Natural killer cell (primary cell): Measurements from ENCODE around the gene UST. TPM values are rescaled to one million over a fixed set of nuclear protein-coding genes. Genes with fewer than 3 reads are reported as not detected.
"Not testable (repeated sequence)": the region's sequence is repeated elsewhere in the genome, so short reads cannot be mapped to it uniquely, and the experiment has no call there.

ENCODE experiments used
- ATAC-seq, 3 donors: fragments of 150-1000 bp in 2 of 3; fragments of 200-7000 bp in 1 of 3; cut with Tn5 transposase; 1 replicate in 1 of 3; 2 replicates in 2 of 3; pipeline ENCODE4 v1.10.0; 2021; ENCODE audit warnings: mild to moderate bottlenecking in 2 of 3, moderate library complexity in 2 of 3
- DNase-seq, 2 donors: peaks; one replicate each; pipeline versions ENCODE4 v3.0.0 to v3.0.0-alpha.2; 2013 to 2021; ENCODE audit warnings: mixed read lengths in 1 of 2
- H3K27ac ChIP-seq: one replicate; pipeline ENCODE4 v1.5.1; 2013; ENCODE audit warnings: mild to moderate bottlenecking, low read length
- H3K27me3 ChIP-seq: one replicate; pipeline ENCODE4 v1.6.1; 2013; ENCODE audit warnings: low read length; ENCODE audit not compliant: control insufficient read depth, insufficient read depth
- H3K36me3 ChIP-seq: one replicate; pipeline ENCODE4 v1.6.1; 2013; ENCODE audit warnings: low read length; ENCODE audit not compliant: control insufficient read depth, insufficient read depth
- H3K4me1 ChIP-seq: one replicate; pipeline ENCODE4 v1.6.1; 2013; ENCODE audit warnings: low read length; ENCODE audit not compliant: control insufficient read depth, insufficient read depth
- H3K4me3 ChIP-seq: one replicate; pipeline ENCODE4 v1.5.1; 2013; ENCODE audit warnings: low read length
- H3K9me3 ChIP-seq: one replicate; pipeline ENCODE4 v1.6.1; 2013; ENCODE audit warnings: low read length; ENCODE audit not compliant: control insufficient read depth, insufficient read depth
- H3K27ac Mint-ChIP-seq, 2 donors: one replicate each; pipeline ENCODE4 v1.8.0; 2022; ENCODE audit warnings: mild to moderate bottlenecking in 2 of 2, mixed read lengths in 2 of 2, moderate library complexity in 1 of 2
- H3K27me3 Mint-ChIP-seq, 2 donors: one replicate each; pipeline ENCODE4 v1.8.0; 2022; ENCODE audit warnings: low read depth in 2 of 2, mixed read lengths in 2 of 2
- H3K36me3 Mint-ChIP-seq: one replicate; pipeline ENCODE4 v1.8.0; 2022; ENCODE audit warnings: mixed read lengths
- H3K4me1 Mint-ChIP-seq, 2 donors: one replicate each; pipeline ENCODE4 v1.8.0; 2022; ENCODE audit warnings: mixed read lengths in 2 of 2
- H3K4me3 Mint-ChIP-seq: one replicate; pipeline ENCODE4 v1.8.0; 2022; ENCODE audit warnings: mild to moderate bottlenecking, moderate library complexity, mixed read lengths
- H3K9me3 Mint-ChIP-seq, 2 donors: one replicate each; pipeline ENCODE4 v1.8.0; 2022; ENCODE audit warnings: mixed read lengths in 2 of 2
- CTCF ChIP-seq: fragments of 200-600 bp; IDR thresholded peaks from one replicate; pipeline ENCODE4 v1.8.0; 2022; ENCODE audit warnings: antibody characterized with exemption
- WGBS: methylation state at CpG from one replicate; pipeline ENCODE4 v1.1.7; 2013; ENCODE audit warnings: missing lambda C conversion rate; ENCODE audit not compliant: insufficient coverage; 5-methylcytosine and 5-hydroxymethylcytosine counted together
- intact Hi-C: fragments of 100-400 bp; cut with micrococcal nuclease; formaldehyde crosslinking; loops from one replicate; pipeline ENCODE4 v1.14.2; 2022
- total RNA-seq, 4 donors: library from RNA; stranded (reverse); fragments of 120-200 nt in 1 of 4; gene quantifications; one replicate each; pipeline versions ENCODE4 v1.2.3 to v1.2.4, GENCODE V29; 2013 to 2022

UST gene
- total RNA-seq, 3 donors from 2014 or later (not counting 1 experiment from before 2014, with no cell fraction given), result 6.3 to 11.9 (median 10.6) TPM

- TF ChIP-seq CTCF, result no peak
- intact Hi-C loops, result no loop called here
Observed at GRCh38 chr6:149033454-149033853, 286.6 kb downstream of the UST start.

DNA sequence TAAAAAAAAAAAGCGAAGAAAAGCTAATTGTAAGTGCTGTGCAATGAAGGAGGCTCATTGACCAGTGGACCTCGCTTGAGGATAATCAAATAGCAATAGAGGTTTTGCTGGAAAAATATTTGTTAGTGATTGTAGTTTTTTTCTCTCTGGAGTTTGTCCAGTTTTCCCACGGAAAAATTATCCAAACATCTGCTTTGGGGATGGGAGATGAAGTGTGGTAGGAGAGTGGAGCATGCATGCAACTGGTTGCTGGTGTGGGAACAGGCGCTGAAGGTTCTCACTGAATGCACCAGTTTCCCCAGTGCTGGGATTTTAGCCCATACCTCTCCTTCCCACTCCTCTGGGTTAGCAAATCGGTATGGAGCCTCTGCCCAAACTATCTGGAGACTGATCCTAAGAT lies 288.9 kb downstream of the UST start:
- no peak for TF ChIP-seq CTCF
- Histone ChIP-seq H3K27me3 (no peaks in the 10 kb centered on the region), H3K27ac (no peak overlapping the region), H3K9me3 (no peaks in the 10 kb centered on the region), H3K4me3 (no peak overlapping the region), H3K36me3 (no peaks in the 10 kb centered on the region), H3K4me1 (peaks cover 13% of the 10 kb centered on the region)
- no peaks in the 10 kb centered on the region for H3K36me3 Mint-ChIP-seq
- H3K4me1 Mint-ChIP-seq, result peaks cover 0 to 6% of the 10 kb centered on the region in 2 donors
- no peak for ATAC-seq
- DNase-seq, result no peak
- H3K9me3 Mint-ChIP-seq, result no peaks in the 10 kb centered on the region
- WGBS, result 78% methylated on average over 5 of the region's 5 CpGs
- H3K4me3 Mint-ChIP-seq, result no peak overlapping the region
- H3K27ac Mint-ChIP-seq, result no peak overlapping the region
- intact Hi-C loops, result no loop called here
- H3K27me3 Mint-ChIP-seq, result no peaks in the 10 kb centered on the region

More at GRCh38 chr6:149033454-149033853, 286.6 kb downstream of the UST start:
- Mint-ChIP-seq H3K36me3 (no peaks in the 10 kb centered on the region), H3K9me3 (no peaks in the 10 kb centered on the region), H3K4me1 (peaks cover 5 to 11% of the 10 kb centered on the region in 2 donors), H3K27ac (no peak overlapping the region), H3K27me3 (no peaks in the 10 kb centered on the region), H3K4me3 (no peak overlapping the region)
- no peak for ATAC-seq
- no peak overlapping the region for H3K27ac ChIP-seq
- H3K27me3 ChIP-seq, result no peaks in the 10 kb centered on the region
- H3K4me3 ChIP-seq, result no peak overlapping the region
- WGBS, result no CpG with 5 or more reads among the region's 5 CpGs
- DNase-seq, result no peak
- no peaks in the 10 kb centered on the region for H3K9me3 ChIP-seq
- H3K36me3 ChIP-seq, result no peaks in the 10 kb centered on the region
- H3K4me1 ChIP-seq, result peaks cover 15% of the 10 kb centered on the region

GRCh38 chr6:149037051-149037671 lies 290.3 kb downstream of the UST start:
- H3K4me1 Mint-ChIP-seq, result peaks cover 0 to 5% of the 10 kb centered on the region in 2 donors
- no peaks in the 10 kb centered on the region for H3K36me3 Mint-ChIP-seq
- WGBS, result 97% methylated on average over 22 of the region's 22 CpGs
- Histone ChIP-seq H3K4me1 (peaks cover 5% of the 10 kb centered on the region), H3K27me3 (no peaks in the 10 kb centered on the region), H3K36me3 (no peaks in the 10 kb centered on the region), H3K9me3 (no peaks in the 10 kb centered on the region), H3K4me3 (no peak overlapping the region), H3K27ac (no peak overlapping the region)
- DNase-seq (no peak), ATAC-seq (no peak)
- intact Hi-C loops, result no loop called here
- H3K9me3 Mint-ChIP-seq, result no peaks in the 10 kb centered on the region
- no peak overlapping the region for H3K27ac Mint-ChIP-seq
- no peak overlapping the region for H3K4me3 Mint-ChIP-seq
- no peak for TF ChIP-seq CTCF
- no peaks in the 10 kb centered on the region for H3K27me3 Mint-ChIP-seq

DNA sequence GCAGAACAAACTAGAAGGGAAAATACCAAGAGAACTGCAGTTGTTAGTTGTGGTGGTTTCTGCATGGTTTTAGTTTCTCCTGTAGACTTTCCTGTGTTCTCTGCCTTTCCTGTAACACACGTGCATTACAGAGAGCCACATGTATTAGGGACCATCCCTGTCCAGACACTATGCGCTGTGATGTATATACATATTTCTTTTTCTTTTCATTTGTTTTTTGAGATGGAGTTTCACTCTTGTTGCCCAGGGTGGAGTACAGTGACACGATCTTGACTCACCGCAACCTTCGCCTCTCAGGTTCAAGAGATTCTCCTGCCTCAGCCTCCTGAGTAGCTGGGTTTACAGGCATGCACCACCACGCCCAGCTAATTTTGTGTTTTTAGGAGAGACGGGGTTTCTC lies 292.2 kb downstream of the UST start:
- H3K9me3 ChIP-seq, ATAC-seq, H3K9me3 Mint-ChIP-seq, H3K36me3 ChIP-seq, DNase-seq, H3K27me3 Mint-ChIP-seq, H3K4me1 ChIP-seq, H3K4me3 ChIP-seq, H3K27ac ChIP-seq, H3K27ac Mint-ChIP-seq, intact Hi-C loops, H3K36me3 Mint-ChIP-seq, H3K4me3 Mint-ChIP-seq, H3K27me3 ChIP-seq, H3K4me1 Mint-ChIP-seq: not testable (repeated sequence)
- 87% methylated on average over 5 of the region's 7 CpGs for WGBS
